Gastrocnemius medialis (tissue), 4 donors: ENCODE data around the gene ERN2. TPM values are rescaled to one million over a fixed set of nuclear protein-coding genes. Genes with fewer than 3 reads are reported as not detected.
"Not testable (repeated sequence)": the region's sequence is repeated elsewhere in the genome, so short reads cannot be mapped to it uniquely, and the experiment has no call there.

Source experiments
- ATAC-seq, 2 donors: fragments of 150-250 bp; one replicate each; pipeline ENCODE4 v1.9.1; 2016
- DNase-seq, 2 donors: peaks; one replicate each; pipeline ENCODE4 v3.0.0-alpha.2; 2019
- H3K27ac ChIP-seq, 4 donors: fragments of 200-600 bp; sonication (generic); 1 replicate in 1 of 4; 2 replicates in 3 of 4; pipeline ENCODE4 v1.5.1; 2016 to 2018; ENCODE audit warnings: mild to moderate bottlenecking in 2 of 4, moderate library complexity in 1 of 4
- H3K27me3 ChIP-seq, 3 donors: fragments of 200-600 bp; sonication (generic) in 2 of 3; 1 replicate in 1 of 3; 2 replicates in 2 of 3; pipeline versions ENCODE4 v1.5.1 to v1.6.0; 2016 to 2019; ENCODE audit warnings: mild to moderate bottlenecking in 1 of 3, moderate library complexity in 1 of 3
- H3K36me3 ChIP-seq, 2 donors: fragments of 200-600 bp; sonication (generic) in 1 of 2; one replicate each; pipeline ENCODE4 v1.5.1; 2017 to 2018
- H3K4me1 ChIP-seq, 2 donors: fragments of 200-600 bp; sonication (generic) in 1 of 2; one replicate each; pipeline ENCODE4 v1.5.1; 2016 to 2017; ENCODE audit warnings: mild to moderate bottlenecking in 2 of 2
- H3K4me3 ChIP-seq, 4 donors: fragments of 200-600 bp; sonication (generic) in 3 of 4; 1 replicate in 1 of 4; 2 replicates in 3 of 4; pipeline ENCODE4 v1.5.1; 2016 to 2019; ENCODE audit warnings: mild to moderate bottlenecking in 2 of 4
- H3K9me3 ChIP-seq, 3 donors: fragments of 200-600 bp; sonication (generic) in 2 of 3; 1 replicate in 1 of 3; 2 replicates in 2 of 3; pipeline ENCODE4 v1.5.1; 2016 to 2019
- CTCF ChIP-seq, 5 experiments: fragments of 450-650 bp in 3 of 5; fragments of 200-600 bp in 2 of 5; sonication (generic) in 2 of 5; IDR thresholded peaks in 4 of 5; conservative IDR thresholded peaks in 1 of 5; 1 replicate in 4 of 5; 2 replicates in 1 of 5; pipeline ENCODE4 v1.5.1; 2016 to 2019; ENCODE audit warnings: antibody characterized with exemption in 5 of 5, mild to moderate bottlenecking in 3 of 5, moderate library complexity in 3 of 5
- POLR2A ChIP-seq, 2 donors: fragments of 450-650 bp; IDR thresholded peaks; one replicate each; pipeline ENCODE4 v1.6.1; 2017; ENCODE audit warnings: antibody characterized with exemption in 2 of 2, mild to moderate bottlenecking in 2 of 2, moderate library complexity in 2 of 2
- in situ Hi-C, 4 donors: fragments of 200-750 bp; cut with MboI; loops; one replicate each; pipeline versions ENCODE4 v1.15.0 to v1.8.0; 2017; ENCODE audit warnings: low sequenced_read_pairs in 4 of 4
- intact Hi-C: fragments of 100-400 bp; cut with DNase I; formaldehyde crosslinking; loops from one replicate; pipeline ENCODE4 v1.15.1; 2023; ENCODE audit warnings: low total_unique reads
- total RNA-seq, 4 donors: library from RNA; depleted of rRNA; stranded (reverse); fragments of >200 nt; gene quantifications; one replicate each; pipeline versions ENCODE4 v1.1.0 to v1.2.3, GENCODE V29; 2016

Gene ERN2
- total RNA-seq, 4 donors from 2014 or later: 1.1 TPM; not detected in 3

- H3K27me3 ChIP-seq: no peaks in the 10 kb centered on the region
- H3K36me3 ChIP-seq: no peaks in the 10 kb centered on the region
- DNase-seq (no peak), ATAC-seq (no peak)
- intact Hi-C loops: no loop called here
- H3K9me3 ChIP-seq: no peaks in the 10 kb centered on the region
- in situ Hi-C loops: no loop called here
- TF ChIP-seq POLR2A (IDR thresholded peaks at IDR 0.05) (no peak), CTCF (IDR thresholded peaks at IDR 0.05 in 4 of 5, conservative IDR thresholded peaks at IDR 0.05 in 1 of 5) (no peak)
- no peak overlapping the region for H3K4me3 ChIP-seq
- H3K27ac ChIP-seq: no peak overlapping the region
- H3K4me1 ChIP-seq: no peaks in the 10 kb centered on the region
Observed at GRCh38 chr16:23724096-23724784, 11.2 kb upstream of the ERN2 start.

- H3K9me3 ChIP-seq, H3K27ac ChIP-seq, ATAC-seq, H3K4me1 ChIP-seq, H3K36me3 ChIP-seq, in situ Hi-C loops, DNase-seq, intact Hi-C loops, H3K27me3 ChIP-seq, H3K4me3 ChIP-seq: not testable (repeated sequence)
Observed at GRCh38 chr16:23722613-23723240, 9.7 kb upstream of the ERN2 start.

GRCh38 chr16:23716484-23716883 is 3.5 kb upstream of the ERN2 start:
- H3K9me3 ChIP-seq: no peaks in the 10 kb centered on the region
- no peak overlapping the region for H3K4me3 ChIP-seq
- in situ Hi-C loops: no loop called here
- TF ChIP-seq CTCF (IDR thresholded peaks at IDR 0.05 in 4 of 5, conservative IDR thresholded peaks at IDR 0.05 in 1 of 5) (no peak), POLR2A (IDR thresholded peaks at IDR 0.05) (no peak)
- H3K36me3 ChIP-seq: no peaks in the 10 kb centered on the region
- peaks cover 9 to 23% (median 18%) of the 10 kb centered on the region in 3 donors for H3K27me3 ChIP-seq
- intact Hi-C loops: no loop called here
- H3K27ac ChIP-seq: no peak overlapping the region
- no peaks in the 10 kb centered on the region for H3K4me1 ChIP-seq
- DNase-seq: no peak
- ATAC-seq: no peak

- no peaks in the 10 kb centered on the region for H3K4me1 ChIP-seq
- no peak for TF ChIP-seq POLR2A (IDR thresholded peaks at IDR 0.05)
- no peak for TF ChIP-seq CTCF (IDR thresholded peaks at IDR 0.05 in 4 of 5, conservative IDR thresholded peaks at IDR 0.05 in 1 of 5)
- in situ Hi-C loops: no loop called here
- DNase-seq (no peak), ATAC-seq (no peak)
- intact Hi-C loops: no loop called here
- no peak overlapping the region for H3K4me3 ChIP-seq
- H3K27me3 ChIP-seq: peaks cover 9 to 24% (median 18%) of the 10 kb centered on the region in 3 donors
- H3K36me3 ChIP-seq: no peaks in the 10 kb centered on the region
- no peaks in the 10 kb centered on the region for H3K9me3 ChIP-seq
- H3K27ac ChIP-seq: no peak overlapping the region
Observed at GRCh38 chr16:23711785-23712184, 1.2 kb downstream of the ERN2 start.

- no peaks in the 10 kb centered on the region for H3K4me1 ChIP-seq
- H3K9me3 ChIP-seq: no peaks in the 10 kb centered on the region
- ATAC-seq (no peak), DNase-seq (no peak)
- peaks cover 9 to 24% (median 18%) of the 10 kb centered on the region in 3 donors for H3K27me3 ChIP-seq
- in situ Hi-C loops: no loop called here
- TF ChIP-seq CTCF (IDR thresholded peaks at IDR 0.05 in 4 of 5, conservative IDR thresholded peaks at IDR 0.05 in 1 of 5) (no peak), POLR2A (IDR thresholded peaks at IDR 0.05) (no peak)
- intact Hi-C loops: no loop called here
- no peak overlapping the region for H3K4me3 ChIP-seq
- no peaks in the 10 kb centered on the region for H3K36me3 ChIP-seq
- no peak overlapping the region for H3K27ac ChIP-seq
Observed at GRCh38 chr16:23710504-23710903, 2.5 kb downstream of the ERN2 start.
